HG03442 (cell line): ENCODE measurements around the gene MRNIP.

Source experiments
- ATAC-seq: cut with Tn5 transposase; IDR thresholded peaks from one replicate; pipeline ENCODE4 v1.9.1; 2021; ENCODE audit warnings: mild to moderate bottlenecking, moderate library complexity; ENCODE audit not compliant: unreplicated experiment

Gene MRNIP

GRCh38 chr5:179822444-179822990 is 36.1 kb downstream of the MRNIP start:
- no peak for ATAC-seq

DNA sequence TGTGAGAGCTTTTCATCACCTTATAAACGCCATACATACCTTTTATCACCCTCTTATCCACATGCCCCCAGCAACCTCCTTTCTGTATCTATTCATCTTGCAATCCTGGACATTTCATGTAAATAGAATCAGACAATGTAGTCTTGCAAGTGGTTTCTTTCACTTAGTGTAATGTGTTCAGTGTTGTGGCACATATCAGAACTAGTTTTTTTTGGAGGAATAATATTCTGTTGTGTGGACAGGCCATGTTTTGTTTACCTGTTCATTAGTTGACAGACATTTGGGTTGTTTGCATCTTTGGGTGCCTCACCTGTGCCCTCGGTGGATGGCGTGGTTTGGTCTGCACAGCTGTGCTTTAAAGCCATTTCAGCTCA is 36.6 kb downstream of the MRNIP start:
- ATAC-seq: no peak

DNA sequence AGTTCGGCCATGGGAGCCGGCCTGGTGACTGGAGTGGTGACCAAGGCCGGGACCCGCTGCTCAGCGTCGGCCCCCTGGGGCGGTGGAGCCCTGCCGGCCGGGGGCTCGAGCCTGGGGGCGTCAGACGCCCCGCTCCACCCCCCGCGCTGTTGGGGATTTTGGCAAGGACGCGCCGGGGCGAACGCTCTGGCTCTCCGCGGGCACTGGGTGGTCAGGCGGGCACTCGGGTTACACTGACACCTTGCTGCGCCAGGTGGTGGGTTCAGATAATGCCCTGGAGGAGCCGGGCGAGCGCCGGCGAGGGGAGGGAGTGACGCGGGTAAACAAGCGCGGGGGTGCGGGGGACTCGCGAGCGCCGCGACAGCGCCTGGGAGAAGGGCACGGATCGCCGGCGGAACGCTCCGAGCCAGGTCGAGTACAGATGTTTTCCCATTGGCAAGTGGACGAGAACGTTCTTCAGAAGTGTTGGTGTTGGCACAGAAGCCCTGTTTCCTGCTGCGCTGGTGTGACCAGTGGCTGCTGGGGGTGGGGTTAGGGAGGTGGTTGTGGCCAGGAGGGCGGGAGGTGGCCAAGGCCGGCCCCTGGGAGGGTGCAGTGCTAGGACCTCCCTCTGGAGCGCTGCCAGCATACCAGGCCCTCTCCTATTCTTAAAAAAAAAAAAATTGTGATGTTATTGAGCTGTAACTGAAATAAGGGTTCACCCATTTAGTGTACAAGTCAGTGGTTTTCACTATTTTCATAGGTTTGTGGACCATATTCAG is 37.1 kb downstream of the MRNIP start:
- ATAC-seq: peak; percentile 37

- ATAC-seq: peak; percentile 32
Observed at GRCh38 chr5:179820483-179821297, 37.9 kb downstream of the MRNIP start, which contains the start of gene SQSTM1. Gene SQSTM1, plus strand, starts transcription at chr5:179820905. Its CDS starts 32 bp downstream, at chr5:179820937.

GRCh38 chr5:179820127-179820482 is 38.5 kb downstream of the MRNIP start:
- ATAC-seq: no peak

GRCh38 chr5:179819296-179820126 is 39.1 kb downstream of the MRNIP start:
- no peak for ATAC-seq

- ATAC-seq: peak; percentile 65
Observed at GRCh38 chr5:179818746-179819295, 39.8 kb downstream of the MRNIP start.

DNA sequence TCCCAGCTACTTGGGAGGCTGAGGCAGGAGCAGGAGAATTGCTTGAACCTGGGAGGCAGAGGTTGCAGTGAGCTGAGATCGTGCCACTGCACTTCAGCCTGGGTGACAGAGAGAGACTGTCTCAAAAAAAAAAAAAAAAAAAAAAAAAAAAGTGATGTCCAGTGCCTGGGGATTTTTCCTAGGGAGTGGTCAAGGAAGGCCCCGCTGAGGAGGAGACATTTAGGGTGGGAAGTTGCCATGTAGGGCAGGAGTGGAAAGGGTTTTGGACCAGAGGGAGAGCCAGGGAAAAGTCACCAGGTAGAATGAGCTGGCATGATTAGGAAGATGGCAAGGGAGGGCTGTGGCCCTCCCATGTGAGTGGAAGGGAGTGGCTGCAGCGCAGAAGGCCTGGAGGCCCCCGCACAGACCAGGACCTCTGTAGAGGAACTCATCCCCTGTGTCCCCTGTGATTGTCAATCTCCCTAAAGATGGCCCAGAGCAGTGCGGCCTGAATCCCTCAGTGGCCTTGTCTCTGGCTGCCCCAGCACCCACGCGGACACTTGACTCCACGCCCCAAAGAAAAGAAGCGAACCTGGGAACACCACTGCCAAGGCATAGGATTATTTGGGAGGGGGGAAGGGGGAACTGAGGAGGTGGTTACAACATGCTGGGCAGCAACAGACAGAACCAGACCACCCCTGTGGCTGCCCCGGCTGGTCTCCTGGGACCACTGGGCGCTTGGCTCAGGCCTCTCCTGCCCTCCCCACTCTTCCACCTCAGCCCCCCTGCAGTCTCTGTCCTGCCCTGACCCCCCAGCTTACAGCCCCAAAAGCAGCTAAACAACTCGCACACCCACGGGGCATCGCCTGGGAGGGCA is 40.5 kb downstream of the MRNIP start:
- no peak for ATAC-seq

DNA sequence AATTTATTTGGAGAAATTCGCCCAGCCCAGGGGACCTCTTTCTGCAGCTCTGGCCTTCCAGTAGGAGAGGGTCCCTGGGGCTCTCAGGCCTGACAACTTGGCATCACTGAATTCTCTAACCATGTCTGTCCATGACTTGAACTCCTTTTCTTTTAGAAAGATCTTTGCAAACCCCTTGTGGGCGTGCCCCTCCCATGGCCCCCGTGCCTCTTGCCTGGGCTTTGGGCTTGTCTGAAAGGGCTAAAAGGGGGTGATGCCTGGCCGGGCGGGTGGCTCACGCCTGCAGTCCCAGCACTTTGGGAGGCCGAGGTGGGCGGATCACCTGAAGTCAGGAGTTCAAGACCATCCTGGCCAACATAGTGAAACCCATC is 41.2 kb downstream of the MRNIP start:
- no peak for ATAC-seq

DNA sequence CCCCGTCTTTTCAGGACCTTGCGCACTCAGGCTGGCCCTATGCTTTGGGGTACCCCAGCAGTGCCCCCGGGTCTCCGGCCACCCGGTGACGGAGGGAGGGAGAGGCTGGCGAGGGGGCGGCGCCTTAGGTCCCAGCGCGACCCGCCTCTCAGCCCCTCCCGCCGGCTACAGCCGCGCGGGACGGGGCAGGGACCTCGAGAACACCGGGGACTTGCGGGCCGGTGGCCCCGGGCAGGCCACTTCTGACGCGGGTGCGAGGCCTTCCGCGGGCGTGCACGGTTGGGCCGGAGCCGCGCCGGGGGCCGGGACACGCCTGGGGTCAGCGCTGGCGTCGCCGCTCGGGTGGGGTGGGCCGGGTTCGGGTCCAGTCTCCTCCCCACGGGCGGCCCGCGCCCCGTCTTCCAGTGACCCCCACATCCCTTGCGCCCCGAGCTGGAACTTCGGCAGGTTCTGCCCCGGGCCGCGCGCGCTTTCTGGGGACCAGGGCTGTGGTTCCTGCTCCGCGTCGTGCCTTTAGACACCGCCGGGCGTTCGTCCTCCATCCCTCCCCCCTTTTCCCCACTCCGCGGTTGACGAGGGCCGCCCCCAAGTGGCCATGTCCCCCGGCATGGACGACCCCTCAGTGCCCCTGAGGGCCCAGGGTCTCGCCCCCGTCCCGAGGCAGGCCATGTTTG is 41.7 kb downstream of the MRNIP start:
- ATAC-seq: no peak

DNA sequence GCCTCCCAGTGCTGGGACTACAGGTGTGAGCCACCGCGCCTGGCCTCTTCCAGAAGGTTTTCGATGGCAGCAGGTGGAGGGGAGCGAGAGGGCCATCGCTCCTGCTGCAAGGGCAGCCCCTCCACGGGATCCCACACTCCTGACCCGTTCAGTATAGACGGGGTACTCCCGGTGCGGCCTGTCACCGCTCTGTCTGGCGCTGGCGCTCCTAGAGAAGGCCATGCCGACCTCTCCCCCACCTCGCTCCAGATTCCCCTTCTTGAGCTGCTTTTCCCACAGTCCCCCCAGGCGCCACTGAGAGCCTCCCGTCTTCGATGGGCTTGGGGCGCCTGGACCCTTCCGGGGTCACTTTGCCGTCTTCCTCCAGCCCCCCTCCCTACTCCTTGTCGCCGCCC is 42.2 kb downstream of the MRNIP start:
- no peak for ATAC-seq

GRCh38 chr5:179815491-179816249 is 42.9 kb downstream of the MRNIP start:
- ATAC-seq: no peak

DNA sequence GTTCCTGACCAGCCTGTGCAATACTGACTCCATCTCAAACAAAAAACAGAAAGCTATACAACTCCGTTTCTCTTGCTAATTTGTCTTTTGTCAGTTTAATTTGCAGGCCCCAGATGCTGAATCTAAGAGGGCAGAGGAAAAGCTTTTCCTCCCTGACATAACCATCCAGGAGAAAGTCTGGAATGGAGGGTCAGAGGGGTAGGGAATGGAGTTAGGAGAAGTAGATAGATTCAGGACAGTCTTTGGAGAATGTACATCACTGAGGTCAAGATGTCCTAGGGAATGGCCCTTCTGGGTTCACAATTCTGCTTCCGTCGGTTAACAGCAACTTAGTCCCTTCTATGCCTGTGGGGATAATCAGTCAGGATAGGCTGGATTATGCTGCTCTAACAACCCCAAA is 44.5 kb downstream of the MRNIP start:
- ATAC-seq: no peak

- no peak for ATAC-seq
Observed at GRCh38 chr5:179812997-179813607, 45.5 kb downstream of the MRNIP start.

- no peak for ATAC-seq
Observed at GRCh38 chr5:179812135-179812825, 46.3 kb downstream of the MRNIP start.

- peak; percentile 58 for ATAC-seq
Observed at GRCh38 chr5:179806250-179807048, 52.2 kb downstream of the MRNIP start, which contains the start of gene MGAT4B. Gene MGAT4B, minus strand, starts transcription at chr5:179806866. Its CDS starts 283 bp downstream, at chr5:179806583.
